HS-5 (cell line): ENCODE data around the gene DCDC2C.

Source experiments
- DNase-seq: peaks from one replicate; pipeline ENCODE4 v3.0.0-alpha.2; 2012; ENCODE audit warnings: low read depth

DCDC2C gene

DNA sequence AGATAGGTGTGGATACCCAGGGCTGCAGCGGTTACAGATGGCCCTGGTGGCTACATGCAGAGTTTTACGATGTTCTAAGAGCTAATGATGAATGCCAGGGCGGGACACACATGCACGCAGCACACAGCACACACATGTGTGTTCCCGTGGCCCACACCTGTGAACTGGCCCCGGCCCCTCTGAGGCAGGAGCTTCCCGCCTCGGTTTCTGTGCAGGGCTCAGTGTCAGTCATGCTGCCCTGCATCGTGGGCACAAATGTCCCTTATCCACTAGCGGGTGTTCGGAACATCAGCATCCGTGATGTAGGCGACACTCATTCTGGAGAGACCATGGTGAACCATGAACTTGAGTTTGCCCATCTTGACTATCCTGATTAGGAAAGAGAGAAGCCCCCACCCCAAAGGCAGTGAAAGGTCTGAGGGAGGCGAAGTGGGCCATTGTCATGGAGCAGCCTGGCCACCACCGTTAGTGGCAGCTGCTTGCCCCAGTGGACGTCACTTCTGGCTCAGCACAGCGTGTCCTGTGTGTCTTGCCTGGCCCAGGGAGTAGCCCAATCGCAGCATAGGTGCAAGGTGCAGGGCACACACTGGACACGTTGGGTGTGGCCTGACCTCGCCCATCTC lies 43.8 kb downstream of the DCDC2C start:
- DNase-seq, result no peak

- DNase-seq, result no peak
Measured at GRCh38 chr2:3747826-3748225, 44.5 kb downstream of the DCDC2C start.

GRCh38 chr2:3749201-3749600 lies 45.8 kb downstream of the DCDC2C start:
- no peak for DNase-seq

- no peak for DNase-seq
Measured at GRCh38 chr2:3751251-3751650, 47.9 kb downstream of the DCDC2C start.

DNA sequence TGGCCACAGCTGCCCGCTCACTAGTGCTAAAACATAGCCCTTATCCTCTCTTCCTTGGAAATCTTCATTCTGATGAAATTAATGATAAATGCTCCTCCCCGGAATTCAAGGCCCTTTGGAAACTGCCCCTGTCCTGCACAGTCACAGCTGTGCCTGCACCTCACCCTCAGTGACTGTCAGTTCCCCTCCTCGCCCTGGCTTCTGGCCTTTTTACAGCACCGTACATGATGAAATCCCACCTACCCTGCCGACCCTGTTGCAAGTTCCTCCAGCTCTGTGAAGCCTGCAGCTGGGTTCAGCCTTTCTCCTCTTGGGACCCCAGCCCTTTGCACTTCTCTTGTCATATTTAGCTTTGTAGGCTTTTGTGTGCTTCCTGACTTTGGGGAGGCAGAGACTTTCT lies 48.4 kb downstream of the DCDC2C start:
- DNase-seq, result no peak

DNA sequence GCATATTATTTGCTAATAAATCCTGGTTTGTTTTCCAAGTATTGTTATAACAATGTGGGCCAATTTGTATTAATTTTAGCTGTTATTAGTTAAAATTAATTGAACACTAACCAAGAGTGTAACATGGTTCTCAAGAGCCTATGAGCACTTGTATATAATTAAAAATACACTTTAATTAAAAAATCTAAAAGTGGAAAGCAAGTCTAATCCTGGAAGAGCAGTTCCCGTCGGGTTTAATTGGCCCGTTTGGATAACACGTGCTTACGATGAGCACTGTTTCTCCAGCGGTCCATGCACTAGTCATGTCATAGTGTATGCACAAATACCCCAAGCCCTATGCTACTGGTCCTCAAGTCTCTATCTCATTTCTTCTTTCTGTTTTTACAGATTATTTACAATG lies 49.0 kb downstream of the DCDC2C start:
- DNase-seq, result no peak

DNA sequence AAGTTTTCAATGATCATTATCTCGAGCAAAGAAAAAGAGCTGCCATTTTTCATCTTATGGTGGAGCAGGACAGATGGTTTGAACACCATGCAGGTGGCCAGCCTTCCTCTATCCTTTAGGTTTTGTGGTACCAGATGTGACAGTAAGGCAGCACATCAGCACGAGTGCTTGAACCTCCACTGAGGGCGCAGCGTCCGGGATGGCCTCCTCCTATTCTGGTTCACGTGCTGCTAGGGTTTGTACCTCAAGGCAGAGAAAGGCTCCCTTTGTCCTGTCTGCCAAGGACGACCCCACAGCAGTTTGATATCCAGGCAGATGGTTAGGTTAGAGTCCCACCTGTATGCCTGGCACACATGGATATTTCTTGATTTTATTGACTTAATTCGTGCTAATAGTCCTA lies 50.2 kb downstream of the DCDC2C start:
- DNase-seq, result no peak

GRCh38 chr2:3754280-3754679 lies 50.9 kb downstream of the DCDC2C start:
- no peak for DNase-seq

DNA sequence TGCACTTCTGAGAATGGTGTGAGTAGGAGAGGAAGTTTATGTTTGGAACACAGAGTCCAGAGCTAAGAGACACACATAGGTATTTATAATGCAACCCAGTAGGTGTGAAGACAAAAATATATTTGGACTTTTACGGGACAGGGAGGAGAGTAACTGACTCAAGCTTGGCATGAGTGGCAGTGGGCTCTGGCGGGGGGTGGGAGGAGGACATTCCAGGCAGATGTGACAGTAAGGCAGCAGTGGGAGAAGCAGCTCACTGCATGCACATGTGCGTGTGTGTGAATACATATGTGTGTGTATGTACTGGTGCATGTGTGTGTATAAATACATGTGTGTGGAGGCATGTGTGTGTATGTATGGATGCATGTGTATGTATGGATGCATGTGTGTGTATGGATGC lies 51.4 kb downstream of the DCDC2C start:
- no peak for DNase-seq

DNA sequence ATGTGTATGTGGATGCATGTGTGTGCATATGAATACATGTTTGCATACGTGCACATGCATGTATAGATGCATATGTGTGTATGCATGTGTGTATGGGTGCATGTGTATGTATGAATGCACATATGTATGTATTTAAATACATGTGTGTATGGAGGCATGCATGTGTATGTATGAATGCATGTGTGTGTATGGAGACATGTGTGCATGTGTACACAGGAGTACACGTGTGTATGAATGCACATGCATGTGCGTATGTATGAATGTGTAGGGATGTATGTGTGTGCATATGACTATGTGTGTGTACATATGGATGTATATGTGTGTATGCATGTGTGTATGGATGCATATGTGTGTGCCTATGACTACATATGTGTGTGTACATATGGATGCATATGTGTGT lies 51.9 kb downstream of the DCDC2C start:
- no peak for DNase-seq

DNA sequence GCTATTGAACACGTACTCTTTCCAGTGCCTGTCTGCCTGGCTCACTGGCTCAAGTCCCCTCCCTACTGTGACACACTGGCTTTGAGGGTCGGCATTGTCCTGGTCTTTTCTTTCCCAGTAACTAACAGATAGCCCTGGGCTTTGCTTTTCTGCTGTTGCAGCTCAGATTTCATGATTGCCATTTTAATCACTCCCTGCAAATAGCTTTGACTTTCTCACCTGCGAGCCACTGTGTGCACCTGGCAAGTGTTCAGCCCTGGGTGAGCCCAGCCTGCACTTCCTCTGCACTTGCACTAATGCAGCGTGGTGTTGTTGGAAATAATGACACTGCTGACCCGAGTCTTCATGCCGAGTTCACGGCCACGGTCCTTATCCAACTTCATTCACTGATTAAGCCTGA lies 52.9 kb downstream of the DCDC2C start:
- DNase-seq, result no peak

GRCh38 chr2:3758906-3759305 lies 55.5 kb downstream of the DCDC2C start:
- DNase-seq, result no peak

GRCh38 chr2:3759331-3759730 lies 56.0 kb downstream of the DCDC2C start:
- DNase-seq, result no peak

GRCh38 chr2:3759761-3760160 lies 56.4 kb downstream of the DCDC2C start:
- DNase-seq, result no peak

DNA sequence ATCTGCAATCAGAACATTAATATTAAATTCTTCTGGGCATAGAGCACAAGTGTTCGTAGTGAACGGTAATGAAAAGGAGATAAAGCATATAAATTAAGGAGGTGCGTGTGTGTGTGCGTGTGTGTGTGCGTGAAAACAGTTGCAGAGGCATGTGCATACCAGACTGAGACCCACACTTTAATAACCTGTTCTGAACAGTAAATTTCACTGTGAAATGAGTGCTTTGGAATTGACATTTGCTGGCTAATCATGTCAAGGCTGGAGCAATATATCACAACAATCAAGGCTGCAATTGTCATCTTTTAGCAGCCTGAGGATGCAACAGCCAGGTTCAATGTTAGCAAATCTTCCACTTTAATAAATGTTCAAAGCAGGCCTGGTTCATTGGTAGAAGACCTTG lies 57.9 kb downstream of the DCDC2C start:
- DNase-seq, result no peak

- no peak for DNase-seq
Measured at GRCh38 chr2:3762771-3763447, 59.5 kb downstream of the DCDC2C start.

DNA sequence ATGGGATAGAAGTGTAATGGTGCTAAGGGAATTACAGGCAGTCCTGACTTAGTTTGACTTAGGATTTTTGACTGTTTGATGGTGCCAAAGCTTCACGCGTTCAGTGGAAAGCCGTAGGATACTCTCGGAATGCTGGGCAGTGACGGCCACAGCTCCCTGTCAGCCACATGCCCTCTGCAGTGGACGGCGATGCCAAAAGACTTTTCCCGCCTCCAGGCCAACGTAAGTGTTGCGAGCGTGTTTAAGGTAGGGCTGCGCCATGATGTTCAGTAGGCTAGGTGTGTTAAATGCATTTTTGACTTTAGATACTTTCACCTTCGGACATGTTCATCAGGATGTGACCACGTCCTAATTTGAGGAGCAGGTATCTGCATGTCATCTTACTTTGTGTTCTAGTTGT lies 63.4 kb downstream of the DCDC2C start:
- DNase-seq, result no peak

GRCh38 chr2:3768960-3769765 lies 65.8 kb downstream of the DCDC2C start:
- DNase-seq, result no peak

GRCh38 chr2:3769766-3770165 lies 66.4 kb downstream of the DCDC2C start:
- DNase-seq, result no peak

- no peak for DNase-seq
Measured at GRCh38 chr2:3770724-3771415, 67.5 kb downstream of the DCDC2C start.

DNA sequence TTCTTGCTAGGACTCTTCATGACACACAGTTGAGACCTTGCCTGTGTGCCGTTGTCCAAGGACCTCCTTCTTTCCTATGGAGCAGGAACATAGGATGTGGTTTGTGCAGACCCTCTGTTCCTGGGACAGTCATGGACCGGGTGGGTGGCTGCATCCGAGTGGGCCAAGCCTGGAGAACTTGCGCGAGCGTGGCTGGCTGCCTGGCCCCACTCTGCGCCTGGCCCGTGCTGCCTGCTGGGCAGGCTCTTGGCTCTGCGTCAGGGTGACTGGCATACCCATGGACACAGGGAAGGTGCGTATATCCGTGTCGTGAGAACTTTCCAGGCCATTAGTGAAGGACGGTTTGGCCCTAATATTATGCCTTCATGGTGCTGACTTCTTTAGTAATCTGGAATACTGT lies 68.2 kb downstream of the DCDC2C start:
- DNase-seq, result no peak

GRCh38 chr2:3774336-3774735 lies 71.0 kb downstream of the DCDC2C start:
- DNase-seq, result no peak

- no peak for DNase-seq
Measured at GRCh38 chr2:3776311-3776710, 72.9 kb downstream of the DCDC2C start.
